Omental fat pad (tissue), 4 donors: Measurements from ENCODE around the gene TMEM132E. TPM values are rescaled to one million over a fixed set of nuclear protein-coding genes. Genes with fewer than 3 reads are reported as not detected.

Experiments
- ATAC-seq: fragments of 150-250 bp; one replicate; pipeline ENCODE4 v1.9.1; 2016; ENCODE audit warnings: mild to moderate bottlenecking, moderate library complexity; ENCODE audit not compliant: low FRiP score
- DNase-seq: peaks from one replicate; pipeline ENCODE4 v3.0.0-alpha.2; 2019; ENCODE audit warnings: low spot score
- CTCF ChIP-seq, 3 donors: fragments of 450-650 bp; IDR thresholded peaks; one replicate each; pipeline ENCODE4 v1.5.1; 2016 to 2017; ENCODE audit warnings: antibody characterized with exemption in 3 of 3, mild to moderate bottlenecking in 3 of 3, moderate library complexity in 2 of 3
- total RNA-seq, 4 donors: library from RNA; depleted of rRNA; stranded (reverse); fragments of >200 nt; gene quantifications; one replicate each; pipeline ENCODE4 v1.1.0, GENCODE V29; 2016

TMEM132E gene
- total RNA-seq, 4 donors from 2014 or later = 0.13 to 0.19 TPM; not detected in 2

- no peak for TF ChIP-seq CTCF (IDR thresholded peaks at IDR 0.05)
- DNase-seq (no peak), ATAC-seq (no peak)
These were observed 7.0 kb downstream of the TMEM132E start for GRCh38 chr17:34586346-34586846.

GRCh38 chr17:34588266-34588665 is 8.9 kb downstream of the TMEM132E start:
- DNase-seq = no peak
- TF ChIP-seq CTCF (IDR thresholded peaks at IDR 0.05) = no peak
- ATAC-seq = no peak

GRCh38 chr17:34589120-34589965 is 10.0 kb downstream of the TMEM132E start:
- DNase-seq = no peak
- no peak for ATAC-seq
- no peak for TF ChIP-seq CTCF (IDR thresholded peaks at IDR 0.05)

- no peak for DNase-seq
- no peak for TF ChIP-seq CTCF (IDR thresholded peaks at IDR 0.05)
These were observed 12.6 kb downstream of the TMEM132E start for GRCh38 chr17:34592002-34592401.

GRCh38 chr17:34596920-34597319 is 17.5 kb downstream of the TMEM132E start:
- no peak for DNase-seq
- no peak for ATAC-seq
- TF ChIP-seq CTCF (IDR thresholded peaks at IDR 0.05) = no peak

More at GRCh38 chr17:34592002-34592401, 12.6 kb downstream of the TMEM132E start:
- ATAC-seq = no peak

GRCh38 chr17:34598161-34598776 is 18.9 kb downstream of the TMEM132E start:
- ATAC-seq = no peak
- TF ChIP-seq CTCF (IDR thresholded peaks at IDR 0.05) = no peak
- DNase-seq = no peak
